ENCODE data around the gene RLN3.
A peak's percentile ranks its signal among the peaks of the same experiment; 100 is the strongest.
"Not testable (repeated sequence)": the region's sequence is repeated elsewhere in the genome, so short reads cannot be mapped to it uniquely, and the experiment has no call there.

The RLN3 gene

GRCh38 chr19:13995017-13995728, 32.8 kb upstream of the RLN3 start:
- DNase-seq (ENCODE audit: low read depth, low spot score) = no peak

- DNase-seq (ENCODE audit: low read depth, low spot score) = no peak
These were observed 31.8 kb upstream of the RLN3 start for GRCh38 chr19:13995878-13996765.

GRCh38 chr19:13996928-13997630, 30.9 kb upstream of the RLN3 start:
- DNase-seq (ENCODE audit: low read depth, low spot score) = no peak

- no peak for DNase-seq (ENCODE audit: low read depth, low spot score)
These were observed 30.4 kb upstream of the RLN3 start for GRCh38 chr19:13997631-13997962.

GRCh38 chr19:13998426-13998825, 29.5 kb upstream of the RLN3 start:
- no peak for DNase-seq (ENCODE audit: low read depth, low spot score)

GRCh38 chr19:13999085-13999484, 28.9 kb upstream of the RLN3 start:
- no peak for DNase-seq (ENCODE audit: low read depth, low spot score)

- no peak for DNase-seq (ENCODE audit: low read depth, low spot score)
These were observed 27.1 kb upstream of the RLN3 start for GRCh38 chr19:14000691-14001375.

- no peak for DNase-seq (ENCODE audit: low read depth, low spot score)
These were observed 25.2 kb upstream of the RLN3 start for GRCh38 chr19:14002571-14003250.

- DNase-seq (ENCODE audit: low read depth, low spot score) = no peak
These were observed 24.5 kb upstream of the RLN3 start for GRCh38 chr19:14003251-14004055.

GRCh38 chr19:14004619-14005348, 23.2 kb upstream of the RLN3 start:
- no peak for DNase-seq (ENCODE audit: low read depth, low spot score)

- peak; percentile 80 for DNase-seq (ENCODE audit: low read depth, low spot score)
These were observed 22.4 kb upstream of the RLN3 start for GRCh38 chr19:14005349-14006084.

GRCh38 chr19:14006085-14006765, 21.7 kb upstream of the RLN3 start, which contains the start of gene RFX1:
TSS of gene RFX1 (minus strand) at chr19:14006320. CDS start at chr19:13993843, 12,477 bp downstream.
- peak; percentile 100 for DNase-seq (ENCODE audit: low read depth, low spot score)

- no peak for DNase-seq (ENCODE audit: low read depth, low spot score)
These were observed 21.0 kb upstream of the RLN3 start for GRCh38 chr19:14006766-14007562.

GRCh38 chr19:14012378-14012915, 15.5 kb upstream of the RLN3 start:
- no peak for DNase-seq (ENCODE audit: low read depth, low spot score)

GRCh38 chr19:14015524-14016035, 12.4 kb upstream of the RLN3 start:
- no peak for DNase-seq (ENCODE audit: low read depth, low spot score)

- DNase-seq (ENCODE audit: low read depth, low spot score) = no peak
These were observed 8.8 kb upstream of the RLN3 start for GRCh38 chr19:14019100-14019499.

GRCh38 chr19:14019739-14020138, 8.2 kb upstream of the RLN3 start:
- DNase-seq (ENCODE audit: low read depth, low spot score) = not testable (repeated sequence)
